BJ (cell line): Measurements from ENCODE around the gene CFAP69. TPM values are rescaled to one million over a fixed set of nuclear protein-coding genes. Genes with fewer than 3 reads are reported as not detected.

Experiments
- CTCF ChIA-PET: fragments of 350-600 bp; formaldehyde crosslinking; extraction: SDS; loops from one replicate; lab custom pipeline; 2021; ENCODE audit warnings: antibody characterized with exemption, inconsistent platforms; lab: Yijun Ruan, JAX
- POLR2A ChIA-PET: fragments of 300-600 bp; sonication (Branson Sonifier 250); formaldehyde crosslinking; extraction: SDS; loops from one replicate; lab custom pipeline; 2021; ENCODE audit warnings: antibody characterized with exemption; lab: Charles Lee
- DNase-seq: peaks from one replicate; pipeline ENCODE4 v3.0.0-alpha.2; 2011; ENCODE audit warnings: low read depth
- H3K27me3 ChIP-seq: 2 replicates; pipeline ENCODE4 v1.6.0; 2011; ENCODE audit warnings: low read length; ENCODE audit not compliant: control insufficient read depth, insufficient read depth
- H3K36me3 ChIP-seq: 2 replicates; pipeline ENCODE4 v1.5.1; 2011; ENCODE audit warnings: low read length; ENCODE audit not compliant: control insufficient read depth, insufficient read depth
- H3K4me3 ChIP-seq: 2 replicates; pipeline ENCODE4 v1.5.1; 2011; ENCODE audit warnings: low read depth, mild to moderate bottlenecking, control low read depth, low read length
- polyA plus RNA-seq: library from polyadenylated mRNA; depleted of rRNA; stranded (reverse); fragments of >200 nt; gene quantifications from 2 replicates; pipeline ENCODE4 v1.2.3, GENCODE V29; 2011
- TF ChIP-seq, protein P1 (sequence below): IDR thresholded peaks from 2 replicates; pipeline ENCODE4 v1.5.1; 2011; ENCODE audit warnings: low read depth, mild to moderate bottlenecking, control low read depth, inconsistent platforms, low read length, moderate library complexity; ENCODE audit not compliant: insufficient read depth

Gene CFAP69
- polyA plus RNA-seq, 1 experiment, result 0.90 TPM

DNA sequence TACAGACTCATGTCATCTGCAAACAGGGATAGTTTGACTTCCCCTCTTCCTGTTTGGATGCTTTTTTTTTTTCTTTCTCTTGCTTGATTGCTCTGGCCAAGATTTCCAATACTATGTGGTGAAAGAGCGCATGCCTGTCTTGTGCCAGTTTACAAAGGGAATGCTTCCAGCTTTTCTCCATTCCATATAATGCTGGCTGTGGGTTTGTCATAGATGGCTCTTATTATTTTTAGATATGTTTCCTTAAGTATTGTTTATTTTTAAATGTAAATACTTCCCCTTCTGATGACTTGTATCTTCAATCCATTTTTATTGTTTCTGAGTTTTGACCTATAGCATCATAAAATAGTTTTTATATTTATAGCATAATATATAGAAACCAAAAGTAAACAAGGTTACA is 58.3 kb downstream of the CFAP69 start:
- TF ChIP-seq, protein P1, sequence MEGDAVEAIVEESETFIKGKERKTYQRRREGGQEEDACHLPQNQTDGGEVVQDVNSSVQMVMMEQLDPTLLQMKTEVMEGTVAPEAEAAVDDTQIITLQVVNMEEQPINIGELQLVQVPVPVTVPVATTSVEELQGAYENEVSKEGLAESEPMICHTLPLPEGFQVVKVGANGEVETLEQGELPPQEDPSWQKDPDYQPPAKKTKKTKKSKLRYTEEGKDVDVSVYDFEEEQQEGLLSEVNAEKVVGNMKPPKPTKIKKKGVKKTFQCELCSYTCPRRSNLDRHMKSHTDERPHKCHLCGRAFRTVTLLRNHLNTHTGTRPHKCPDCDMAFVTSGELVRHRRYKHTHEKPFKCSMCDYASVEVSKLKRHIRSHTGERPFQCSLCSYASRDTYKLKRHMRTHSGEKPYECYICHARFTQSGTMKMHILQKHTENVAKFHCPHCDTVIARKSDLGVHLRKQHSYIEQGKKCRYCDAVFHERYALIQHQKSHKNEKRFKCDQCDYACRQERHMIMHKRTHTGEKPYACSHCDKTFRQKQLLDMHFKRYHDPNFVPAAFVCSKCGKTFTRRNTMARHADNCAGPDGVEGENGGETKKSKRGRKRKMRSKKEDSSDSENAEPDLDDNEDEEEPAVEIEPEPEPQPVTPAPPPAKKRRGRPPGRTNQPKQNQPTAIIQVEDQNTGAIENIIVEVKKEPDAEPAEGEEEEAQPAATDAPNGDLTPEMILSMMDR, result no peak
- POLR2A ChIA-PET, result no interaction called here
- CTCF ChIA-PET, result no interaction called here
- Histone ChIP-seq H3K4me3 (no peak overlapping the region), H3K36me3 (peaks cover 2% of the 10 kb centered on the region; the same call in 1 of the 2 replicates), H3K27me3 (no peaks in the 10 kb centered on the region)
- no peak for DNase-seq

DNA sequence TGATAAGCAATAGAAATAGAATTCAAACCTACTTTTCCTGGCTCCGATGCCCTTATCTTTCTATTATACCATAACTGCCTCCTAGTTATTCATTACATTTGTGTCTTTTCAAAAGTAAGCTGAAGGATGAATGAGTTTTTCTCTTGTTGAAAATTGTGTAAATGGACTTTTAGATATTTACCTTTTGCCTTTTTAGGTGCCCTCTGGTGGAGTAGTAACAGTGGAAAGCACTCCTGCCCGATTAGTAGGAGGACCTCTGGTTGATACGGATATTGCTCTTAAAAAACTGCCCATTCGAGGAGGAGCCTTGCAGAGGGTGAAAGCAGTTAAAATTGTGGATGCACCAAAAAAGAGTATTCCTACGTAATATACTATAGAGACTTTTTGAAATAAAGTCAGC is 64.9 kb downstream of the CFAP69 start:
- peaks cover 2% of the 10 kb centered on the region; the same call in 1 of the 2 replicates for H3K36me3 ChIP-seq
- ChIA-PET POLR2A (no interaction called here), CTCF (interaction anchor here (3.4 kb wide), 1 partner anchor 118 kb away, joined by 23 read pairs; no protein-coding TSS in a partner anchor)
- no peak overlapping the region for H3K4me3 ChIP-seq
- TF ChIP-seq, protein P1, result no peak
- H3K27me3 ChIP-seq, result no peaks in the 10 kb centered on the region
- no peak for DNase-seq

DNA sequence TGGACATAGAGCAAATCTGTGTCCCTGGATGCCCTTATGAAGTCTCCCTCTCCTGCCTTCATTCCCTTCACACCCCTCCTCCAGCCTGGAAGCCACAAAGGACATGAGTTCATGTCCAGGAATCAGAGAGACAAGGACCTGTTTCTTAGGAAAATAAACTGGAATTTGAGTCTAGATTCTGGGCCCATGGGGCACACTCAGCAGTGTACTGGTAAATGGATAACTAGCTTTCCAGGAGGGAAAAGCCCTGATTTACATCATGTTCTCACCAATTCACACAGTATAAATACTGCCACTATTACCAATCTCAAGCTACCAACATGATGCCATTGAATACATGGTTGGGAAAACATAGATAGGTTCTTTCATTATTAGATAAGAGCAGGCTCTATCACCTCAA is 66.2 kb downstream of the CFAP69 start:
- CTCF ChIA-PET, result interaction anchor here (1.0 to 3.4 kb wide), 3 partner anchors 13 to 117 kb away, joined by 3 to 23 read pairs (median 6); no protein-coding TSS in a partner anchor
- Histone ChIP-seq H3K36me3 (peaks cover 2% of the 10 kb centered on the region; the same call in 1 of the 2 replicates), H3K27me3 (no peaks in the 10 kb centered on the region), H3K4me3 (no peak overlapping the region)
- TF ChIP-seq, protein P1, result no peak
- POLR2A ChIA-PET, result no interaction called here
- no peak for DNase-seq

DNA sequence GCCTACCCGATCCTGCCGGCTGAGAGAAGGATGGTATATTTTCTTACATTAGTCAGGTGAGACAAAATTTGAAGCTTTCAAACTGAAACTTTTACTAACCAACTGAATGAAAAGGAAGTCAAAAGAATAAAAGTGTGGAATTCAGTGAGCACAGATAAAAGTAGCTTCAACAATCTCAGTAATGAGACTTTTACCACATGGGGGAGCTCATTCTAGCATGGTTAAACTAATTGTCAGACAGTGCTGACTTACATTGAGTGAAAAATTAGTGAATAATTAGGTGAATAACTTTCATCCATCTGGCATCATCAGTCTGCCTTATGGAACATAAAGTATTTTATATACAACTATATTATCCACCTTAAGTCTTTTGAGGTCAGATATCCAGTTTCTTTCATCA is 67.8 kb downstream of the CFAP69 start:
- no peak overlapping the region for H3K4me3 ChIP-seq
- ChIA-PET CTCF (interaction anchor here (0.7 to 3.4 kb wide), 4 partner anchors 33 to 118 kb away, joined by 3 to 23 read pairs (median 5); no protein-coding TSS in a partner anchor), POLR2A (no interaction called here)
- H3K27me3 ChIP-seq, result 0 out of 2 replicates have a peak, but pooled peaks cover 1% of the 10 kb centered on the region
- H3K36me3 ChIP-seq, result peaks cover 2% of the 10 kb centered on the region; the same call in 1 of the 2 replicates
- DNase-seq, result no peak
- TF ChIP-seq, protein P1, result peak; percentile 26; the same call in 1 of the 2 replicates

DNA sequence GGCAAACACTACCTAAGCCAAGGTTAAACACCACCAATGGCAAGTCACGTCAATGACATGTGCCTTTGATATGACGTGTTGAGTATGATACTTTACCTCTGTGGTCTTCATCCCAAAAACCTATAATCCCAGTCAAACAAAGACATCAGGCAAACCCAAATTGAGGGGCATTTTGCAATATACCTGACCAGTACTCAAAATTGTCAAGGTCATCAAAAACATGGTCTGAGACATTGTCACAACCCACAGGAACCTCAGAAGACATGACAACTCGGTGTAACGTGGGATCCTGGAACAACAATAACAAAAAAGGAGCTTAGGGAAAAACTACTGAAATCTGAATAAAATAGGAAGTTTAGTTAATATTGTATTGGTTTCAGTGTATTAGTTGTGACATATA is 68.9 kb downstream of the CFAP69 start:
- no peak overlapping the region for H3K4me3 ChIP-seq
- CTCF ChIA-PET, result interaction anchor here (2.2 kb wide), 1 partner anchor 106 kb away, joined by 6 read pairs; no protein-coding TSS in a partner anchor
- POLR2A ChIA-PET, result no interaction called here
- no peaks in the 10 kb centered on the region for H3K36me3 ChIP-seq
- TF ChIP-seq, protein P1, result no peak
- DNase-seq, result no peak
- H3K27me3 ChIP-seq, result 0 out of 2 replicates have a peak, but pooled peaks cover 2% of the 10 kb centered on the region
